Measurements from ENCODE around the gene TLE4. TPM values are rescaled to one million over a fixed set of nuclear protein-coding genes. Genes with fewer than 3 reads are reported as not detected.

The TLE4 gene
- total RNA-seq, 1 donor from 2014 or later, result 10.3 TPM

- H3K27ac ChIP-seq (replicated peaks), result no peak overlapping the region
- no peak for TF ChIP-seq CTCF (IDR thresholded peaks at IDR 0.05; ENCODE audit: borderline replicate concordance)
- intact Hi-C loops (cut with micrococcal nuclease), result no loop called here
- no peak for DNase-seq
- no peaks in the 10 kb centered on the region for H3K36me3 ChIP-seq
- no peaks in the 10 kb centered on the region for H3K27me3 ChIP-seq (ENCODE audit: low read depth)
- no peak overlapping the region for H3K4me3 ChIP-seq
- no peaks in the 10 kb centered on the region for H3K4me1 ChIP-seq
- H3K9me3 ChIP-seq (replicated peaks), result no peaks in the 10 kb centered on the region
Observed at GRCh38 chr9:79692857-79693571, 121.2 kb downstream of the TLE4 start.

- TF ChIP-seq CTCF (IDR thresholded peaks at IDR 0.05; ENCODE audit: borderline replicate concordance), result no peak
- intact Hi-C loops (cut with micrococcal nuclease), result no loop called here
- H3K4me1 ChIP-seq, result no peaks in the 10 kb centered on the region
- H3K27me3 ChIP-seq (ENCODE audit: low read depth), result no peaks in the 10 kb centered on the region
- no peak overlapping the region for H3K27ac ChIP-seq (replicated peaks)
- no peaks in the 10 kb centered on the region for H3K36me3 ChIP-seq
- H3K9me3 ChIP-seq (replicated peaks), result no peaks in the 10 kb centered on the region
- DNase-seq, result no peak
- no peak overlapping the region for H3K4me3 ChIP-seq
Observed at GRCh38 chr9:79693750-79694149, 122.0 kb downstream of the TLE4 start.

- no peaks in the 10 kb centered on the region for H3K27me3 ChIP-seq (ENCODE audit: low read depth)
- H3K4me3 ChIP-seq, result no peak overlapping the region
- no peaks in the 10 kb centered on the region for H3K36me3 ChIP-seq
- TF ChIP-seq CTCF (IDR thresholded peaks at IDR 0.05; ENCODE audit: borderline replicate concordance), result no peak
- H3K9me3 ChIP-seq (replicated peaks), result no peaks in the 10 kb centered on the region
- DNase-seq, result no peak
- no peak overlapping the region for H3K27ac ChIP-seq (replicated peaks)
- intact Hi-C loops (cut with micrococcal nuclease), result no loop called here
- H3K4me1 ChIP-seq, result no peaks in the 10 kb centered on the region
Observed at GRCh38 chr9:79694208-79694607, 122.4 kb downstream of the TLE4 start.

GRCh38 chr9:79694676-79695400, 123.1 kb downstream of the TLE4 start:
- H3K27ac ChIP-seq (replicated peaks), result no peak overlapping the region

More at GRCh38 chr9:79694676-79695400, 123.1 kb downstream of the TLE4 start:
- no peak for DNase-seq
- TF ChIP-seq CTCF (IDR thresholded peaks at IDR 0.05; ENCODE audit: borderline replicate concordance), result no peak
- H3K4me1 ChIP-seq, result no peaks in the 10 kb centered on the region
- no peaks in the 10 kb centered on the region for H3K9me3 ChIP-seq (replicated peaks)
- no peaks in the 10 kb centered on the region for H3K36me3 ChIP-seq
- H3K4me3 ChIP-seq, result no peak overlapping the region
- intact Hi-C loops (cut with micrococcal nuclease), result no loop called here
- H3K27me3 ChIP-seq (ENCODE audit: low read depth), result no peaks in the 10 kb centered on the region

Measured in left ventricle myocardium inferior (tissue), 1 donor.